ENCODE data around the gene VRK1.

The VRK1 gene

DNA sequence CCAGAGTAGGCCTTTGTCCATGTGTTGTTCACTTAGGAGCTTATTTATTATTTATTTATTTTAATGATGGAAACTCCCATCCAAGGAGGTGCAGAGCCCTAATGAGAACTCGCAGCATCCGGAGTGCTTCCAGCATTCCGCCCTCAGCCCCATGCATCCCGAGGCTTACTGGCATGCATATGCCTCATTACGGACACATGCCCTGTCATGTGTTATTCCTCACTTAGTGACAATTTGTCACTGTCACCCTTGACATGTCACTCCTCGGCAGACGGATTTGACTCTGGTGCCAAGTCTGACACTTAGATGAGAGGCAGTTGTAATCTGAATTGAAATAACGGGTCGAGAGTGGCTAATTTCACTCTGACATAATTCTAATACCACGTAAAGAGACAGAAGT lies 132.8 kb downstream of the VRK1 start:
- Histone ChIP-seq H3K79me2 (ENCODE audit: insufficient read depth, low read length) (no peaks in the 10 kb centered on the region), H4K20me1 (ENCODE audit: insufficient read depth, low read length) (no peaks in the 10 kb centered on the region), H3K4me3 (ENCODE audit: low read depth in 1 of 2, low read length in 2 of 2) (no peak overlapping the region), H2AFZ (ENCODE audit: low read depth, low read length) (no peak overlapping the region), H3K27ac (ENCODE audit: low read length) (no peak overlapping the region), H3K4me1 (ENCODE audit: insufficient read depth, low read length) (no peaks in the 10 kb centered on the region), H3K9ac (ENCODE audit: low read depth, low read length) (no peak overlapping the region), H3K36me3 (ENCODE audit: insufficient read depth, low read length) (peaks cover 20% of the 10 kb centered on the region), H3K4me2 (ENCODE audit: insufficient read depth, low read length) (no peak overlapping the region), H3K27me3 (ENCODE audit: insufficient read depth, low read length, poor library complexity) (no peaks in the 10 kb centered on the region), H3K9me3 (ENCODE audit: insufficient read depth, low read length, severe bottlenecking) (no peaks in the 10 kb centered on the region)
- ATAC-seq (ENCODE audit: insufficient read depth, low read depth) (no peak), DNase-seq (no peak)
- no peak for TF ChIP-seq EZH2 (IDR thresholded peaks at IDR 0.05; ENCODE audit: borderline replicate concordance, low read depth, low read length, severe bottlenecking)
- TF ChIP-seq CTCF (IDR thresholded peaks at IDR 0.05; ENCODE audit: borderline replicate concordance, extremely low read depth, low read length, poor library complexity, severe bottlenecking), result no peak

GRCh38 chr14:96930526-96930925 lies 133.3 kb downstream of the VRK1 start:
- Histone ChIP-seq H4K20me1 (ENCODE audit: insufficient read depth, low read length) (no peaks in the 10 kb centered on the region), H3K9me3 (ENCODE audit: insufficient read depth, low read length, severe bottlenecking) (no peaks in the 10 kb centered on the region), H3K27me3 (ENCODE audit: insufficient read depth, low read length, poor library complexity) (no peaks in the 10 kb centered on the region), H3K79me2 (ENCODE audit: insufficient read depth, low read length) (no peaks in the 10 kb centered on the region), H2AFZ (ENCODE audit: low read depth, low read length) (no peak overlapping the region), H3K36me3 (ENCODE audit: insufficient read depth, low read length) (peaks cover 20% of the 10 kb centered on the region), H3K4me2 (ENCODE audit: insufficient read depth, low read length) (no peak overlapping the region), H3K4me1 (ENCODE audit: insufficient read depth, low read length) (no peaks in the 10 kb centered on the region), H3K9ac (ENCODE audit: low read depth, low read length) (no peak overlapping the region), H3K27ac (ENCODE audit: low read length) (no peak overlapping the region), H3K4me3 (ENCODE audit: low read depth in 1 of 2, low read length in 2 of 2) (no peak overlapping the region)
- TF ChIP-seq CTCF (IDR thresholded peaks at IDR 0.05; ENCODE audit: borderline replicate concordance, extremely low read depth, low read length, poor library complexity, severe bottlenecking) (no peak), EZH2 (IDR thresholded peaks at IDR 0.05; ENCODE audit: borderline replicate concordance, low read depth, low read length, severe bottlenecking) (no peak)
- ATAC-seq (ENCODE audit: insufficient read depth, low read depth) (no peak), DNase-seq (no peak)

Measured in DND-41 (cell line).